HUES64 (cell line): Measurements from ENCODE around the gene IFFO2.

ENCODE experiments used
- H3K27ac ChIP-seq: 2 replicates; pipeline ENCODE4 v1.7.0; 2013; ENCODE audit warnings: low read depth, low read length, inconsistent platforms
- H3K27me3 ChIP-seq: 2 replicates; pipeline ENCODE4 v1.6.1; 2013; ENCODE audit warnings: mild to moderate bottlenecking, low read length; ENCODE audit not compliant: insufficient read depth
- H3K36me3 ChIP-seq: 2 replicates; pipeline ENCODE4 v1.6.1; 2013; ENCODE audit warnings: mild to moderate bottlenecking, low read length; ENCODE audit not compliant: insufficient read depth
- H3K4me1 ChIP-seq: 2 replicates; pipeline ENCODE4 v1.6.1; 2013; ENCODE audit warnings: mild to moderate bottlenecking, low read length, moderate library complexity; ENCODE audit not compliant: insufficient read depth
- H3K4me3 ChIP-seq: 2 replicates; pipeline ENCODE4 v1.5.1; 2013; ENCODE audit warnings: mild to moderate bottlenecking, low read length, moderate library complexity
- H3K9ac ChIP-seq: 2 replicates; pipeline ENCODE4 v1.6.1; 2013; ENCODE audit warnings: mild to moderate bottlenecking, low read depth, low read length
- H3K9me3 ChIP-seq: 2 replicates; pipeline ENCODE4 v1.6.1; 2013; ENCODE audit warnings: low read depth, low read length; ENCODE audit not compliant: insufficient read depth
- WGBS: fragments of 150-250, 120-280 bp; methylation state at CpG from one replicate; pipeline ENCODE4 v1.1.7; 2013; ENCODE audit warnings: missing lambda C conversion rate; 5-methylcytosine and 5-hydroxymethylcytosine counted together

The IFFO2 gene

DNA sequence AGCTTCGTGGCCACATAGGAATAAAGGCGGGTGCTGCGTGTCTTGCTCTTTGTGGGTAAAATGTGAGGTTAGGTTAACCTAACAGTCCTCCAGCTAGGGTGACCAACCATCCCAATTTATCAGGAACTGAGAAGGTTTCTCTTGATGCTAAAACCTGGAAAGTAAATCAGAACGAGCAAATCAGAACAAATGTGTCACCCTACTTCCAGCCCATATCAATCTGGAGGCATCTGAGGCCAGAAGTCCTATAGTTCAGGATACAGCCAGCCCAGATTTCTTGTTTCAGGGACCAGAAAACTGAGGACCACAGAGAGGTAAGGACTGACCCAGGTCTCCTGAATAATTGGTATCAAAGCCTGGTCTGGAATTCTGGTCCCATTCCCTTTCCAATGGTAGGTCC lies 3.1 kb upstream of the IFFO2 start:
- no peak overlapping the region for H3K9ac ChIP-seq
- H3K27ac ChIP-seq, result no peak overlapping the region
- WGBS, result 90% methylated on average over 4 of the region's 4 CpGs
- H3K27me3 ChIP-seq, result peaks cover 31% of the 10 kb centered on the region
- H3K36me3 ChIP-seq, result no peaks in the 10 kb centered on the region
- no peaks in the 10 kb centered on the region for H3K9me3 ChIP-seq
- H3K4me3 ChIP-seq, result no peak overlapping the region
- peaks cover 7% of the 10 kb centered on the region for H3K4me1 ChIP-seq

DNA sequence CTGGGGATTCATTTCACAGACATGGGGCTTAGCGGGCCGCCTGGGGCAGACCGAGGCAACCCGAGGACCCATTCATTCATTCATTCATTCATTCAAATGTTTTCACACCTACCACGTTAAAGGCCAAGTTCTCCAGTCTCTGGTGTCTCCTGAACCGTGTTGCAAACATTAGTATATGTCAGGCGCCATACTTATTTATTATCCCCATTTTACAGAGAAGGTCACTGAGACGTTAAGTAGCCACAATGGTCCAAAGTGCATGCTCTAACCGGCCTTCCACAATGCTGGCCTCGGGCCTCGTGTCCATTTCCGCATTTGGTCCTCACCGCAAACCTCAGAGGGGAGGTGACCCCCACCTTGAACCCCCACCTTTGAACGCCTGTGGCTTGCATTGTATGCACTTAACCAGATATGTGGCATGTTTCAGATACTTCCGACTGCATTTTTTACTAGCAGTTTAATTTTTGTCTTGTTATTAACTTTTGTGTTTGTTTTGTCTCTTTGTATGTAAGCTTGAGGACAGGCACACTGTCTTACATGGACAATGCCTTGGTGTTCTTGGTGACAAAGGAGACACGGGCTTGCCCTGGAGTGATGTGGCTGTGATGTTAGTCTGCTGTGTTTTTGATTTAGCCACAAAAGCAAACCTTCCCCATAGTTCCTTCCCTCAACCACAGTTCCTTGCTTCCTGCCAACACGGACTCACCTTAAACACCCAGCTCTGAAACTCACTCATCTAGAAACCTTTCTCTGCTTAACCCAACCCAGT lies 1.2 kb upstream of the IFFO2 start:
- WGBS, result 70% methylated on average over 17 of the region's 17 CpGs
- Histone ChIP-seq H3K4me3 (peak overlapping the region; percentile 67), H3K27ac (no peak overlapping the region), H3K36me3 (no peaks in the 10 kb centered on the region), H3K9ac (no peak overlapping the region), H3K9me3 (no peaks in the 10 kb centered on the region), H3K4me1 (peaks cover 7% of the 10 kb centered on the region), H3K27me3 (peaks cover 38% of the 10 kb centered on the region)

DNA sequence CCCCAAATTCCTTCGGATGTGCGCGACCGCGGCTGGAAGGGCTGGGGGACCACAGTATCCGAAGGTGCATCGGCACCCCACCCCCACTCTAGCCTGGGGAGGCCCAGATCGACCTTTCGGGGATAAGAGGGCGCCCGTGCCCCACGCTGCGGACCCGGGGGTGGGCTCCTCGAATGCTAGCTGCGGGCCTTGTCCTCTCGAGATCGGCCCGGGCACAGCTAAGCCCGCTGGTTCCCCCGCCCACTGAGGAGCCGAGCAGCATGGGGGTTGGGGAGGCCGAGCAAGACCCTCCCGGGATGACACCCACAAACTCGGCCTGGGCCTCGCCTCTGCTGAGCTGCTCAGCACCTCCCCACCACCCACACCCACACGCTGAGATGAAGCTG lies 653 bp upstream of the IFFO2 start:
- Histone ChIP-seq H3K36me3 (no peaks in the 10 kb centered on the region), H3K4me3 (peak overlapping the region; percentile 67), H3K9me3 (no peaks in the 10 kb centered on the region), H3K27me3 (peaks cover 38% of the 10 kb centered on the region), H3K4me1 (peaks cover 7% of the 10 kb centered on the region), H3K27ac (0 out of 2 replicates have a peak overlapping the region, but pooled peaks have one; percentile 16), H3K9ac (peak overlapping the region; percentile 64)
- 2% methylated on average over 27 of the region's 27 CpGs for WGBS

DNA sequence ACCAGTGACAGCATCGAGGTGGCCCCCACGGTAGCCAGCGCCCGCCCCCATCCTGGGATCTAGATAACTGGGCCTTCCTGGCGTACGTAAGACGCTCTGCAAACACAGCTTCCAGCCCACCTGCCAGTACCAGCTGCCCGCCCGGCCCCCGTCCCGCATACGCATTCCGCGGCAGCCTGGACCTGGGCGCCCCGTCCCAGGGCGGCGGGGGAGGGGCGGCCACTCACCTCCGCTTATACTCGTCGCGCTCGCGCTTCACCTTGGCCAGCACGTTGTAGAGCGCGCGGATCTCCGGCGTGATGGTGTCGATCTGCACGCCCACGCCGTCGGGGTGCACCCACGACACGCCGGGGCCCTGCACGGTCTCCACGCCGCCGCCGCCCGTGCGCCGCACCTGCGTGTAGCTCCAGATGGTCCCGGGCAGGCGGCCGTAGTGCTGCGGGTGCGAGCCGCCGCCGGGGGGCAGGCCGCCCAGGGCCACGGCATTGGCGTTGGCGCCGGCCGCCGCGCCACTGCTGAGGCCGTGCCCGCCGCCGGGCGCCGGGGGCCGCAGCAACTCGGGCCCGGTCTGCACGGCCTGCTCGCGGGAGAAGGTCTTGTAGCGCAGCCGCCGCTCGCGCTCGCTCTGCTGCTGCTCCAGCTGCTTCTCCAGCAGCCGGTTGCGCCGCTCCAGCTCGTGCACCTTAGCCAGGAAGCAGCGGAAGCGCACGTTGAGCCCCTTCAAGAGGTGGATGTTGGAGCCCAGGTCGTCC lies 859 bp downstream of the IFFO2 start:
- no peak overlapping the region for H3K27ac ChIP-seq
- WGBS, result 1% methylated on average over 90 of the region's 90 CpGs

DNA sequence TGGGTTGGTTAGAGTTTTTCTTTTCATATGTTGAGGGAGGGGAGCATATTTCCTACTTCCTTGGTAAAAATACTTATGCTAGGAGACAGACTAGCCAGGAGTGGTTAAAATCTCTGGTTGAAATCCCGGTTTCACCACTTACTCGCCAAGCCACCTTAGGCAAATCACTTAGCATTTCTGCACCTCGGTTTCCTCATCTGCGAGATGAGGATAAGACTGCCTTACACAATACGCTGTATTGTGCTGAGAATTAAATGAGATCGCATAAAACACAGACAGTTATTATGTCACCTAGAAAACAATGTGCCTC lies 1.4 kb downstream of the IFFO2 start:
- peak overlapping the region; percentile 69 for H3K4me3 ChIP-seq
- no peaks in the 10 kb centered on the region for H3K9me3 ChIP-seq
- WGBS, result 45% methylated on average over 6 of the region's 6 CpGs
- H3K36me3 ChIP-seq, result no peaks in the 10 kb centered on the region
- peaks cover 38% of the 10 kb centered on the region for H3K27me3 ChIP-seq
- no peak overlapping the region for H3K27ac ChIP-seq
- peaks cover 15% of the 10 kb centered on the region for H3K4me1 ChIP-seq
- peak overlapping the region; percentile 54; the same call in 1 of the 2 replicates for H3K9ac ChIP-seq

More for the DNA sequence above, 859 bp downstream of the IFFO2 start:
- Histone ChIP-seq H3K4me3 (peak overlapping the region; percentile 69), H3K27me3 (peaks cover 38% of the 10 kb centered on the region), H3K36me3 (no peaks in the 10 kb centered on the region), H3K4me1 (peaks cover 9% of the 10 kb centered on the region), H3K9ac (peak overlapping the region; percentile 54), H3K9me3 (no peaks in the 10 kb centered on the region)

DNA sequence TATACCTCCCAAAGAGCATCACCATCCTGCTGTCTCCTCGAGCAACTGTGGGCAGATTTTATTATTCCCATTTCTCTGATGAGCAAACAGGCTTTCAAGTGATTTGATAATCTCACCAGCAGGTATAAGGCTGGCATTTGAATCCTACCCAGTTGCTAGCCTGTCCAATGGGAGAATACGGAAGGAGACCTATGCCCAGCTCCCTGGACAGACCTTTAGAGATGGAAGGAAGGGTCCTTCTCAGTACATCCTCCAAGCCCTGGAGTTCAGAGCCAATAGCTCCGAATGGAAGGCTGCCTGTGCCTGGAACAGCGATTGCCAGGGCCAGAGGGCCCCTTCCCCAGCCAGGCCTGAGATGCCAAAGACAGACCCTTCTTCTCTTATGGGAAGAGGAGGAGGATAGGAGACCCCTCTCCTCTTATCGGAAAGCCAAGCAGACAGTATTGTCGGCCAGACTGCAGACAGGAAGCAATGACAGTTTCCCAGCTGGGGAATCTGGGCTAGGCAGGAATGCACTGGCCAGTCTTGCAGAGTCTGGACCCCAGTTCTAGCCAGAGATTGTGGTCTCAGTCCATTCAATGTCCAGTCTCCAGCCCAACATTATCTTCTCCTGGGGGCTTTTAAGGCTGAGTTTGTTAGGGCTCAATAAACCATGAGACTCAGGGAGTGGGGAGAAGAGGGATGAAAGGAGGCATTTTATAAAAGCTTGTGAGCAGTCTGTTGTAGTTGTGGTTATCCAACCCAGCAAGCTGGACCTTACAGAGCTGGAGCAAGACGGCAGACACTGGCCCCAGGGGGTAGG lies 2.0 kb downstream of the IFFO2 start:
- Histone ChIP-seq H3K4me1 (peaks cover 21% of the 10 kb centered on the region), H3K4me3 (peak overlapping the region; percentile 69), H3K27ac (no peak overlapping the region), H3K9me3 (no peaks in the 10 kb centered on the region), H3K27me3 (peaks cover 38% of the 10 kb centered on the region), H3K36me3 (no peaks in the 10 kb centered on the region), H3K9ac (no peak overlapping the region)
- WGBS, result 62% methylated on average over 7 of the region's 7 CpGs

DNA sequence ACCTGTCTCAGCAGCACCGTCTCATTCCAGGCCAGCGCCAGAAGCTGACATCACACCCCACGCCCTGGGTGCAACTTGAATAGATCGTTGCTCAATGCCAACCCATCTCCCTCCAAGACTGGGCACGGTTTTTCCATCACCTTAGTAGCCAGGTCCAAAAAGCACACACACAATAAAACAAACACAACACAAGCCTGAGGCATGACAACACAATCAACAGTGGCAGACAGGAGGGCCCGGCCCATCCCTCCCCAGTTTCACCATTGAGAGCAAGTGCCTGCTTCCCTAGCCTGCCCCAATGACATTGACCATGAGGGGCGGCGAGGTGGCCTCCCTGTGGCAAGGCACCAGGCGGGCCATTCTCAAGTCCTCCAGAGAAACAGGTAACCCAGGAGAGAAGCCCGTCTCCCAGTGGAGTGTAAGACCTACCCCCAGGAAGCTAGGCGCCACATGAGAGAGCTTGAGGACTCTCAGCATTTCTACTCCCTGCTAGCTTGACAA lies 2.7 kb downstream of the IFFO2 start:
- Histone ChIP-seq H3K27ac (no peak overlapping the region), H3K9ac (no peak overlapping the region), H3K4me3 (no peak overlapping the region), H3K27me3 (peaks cover 38% of the 10 kb centered on the region), H3K4me1 (peaks cover 28% of the 10 kb centered on the region), H3K9me3 (no peaks in the 10 kb centered on the region), H3K36me3 (no peaks in the 10 kb centered on the region)
- 88% methylated on average over 11 of the region's 11 CpGs for WGBS

DNA sequence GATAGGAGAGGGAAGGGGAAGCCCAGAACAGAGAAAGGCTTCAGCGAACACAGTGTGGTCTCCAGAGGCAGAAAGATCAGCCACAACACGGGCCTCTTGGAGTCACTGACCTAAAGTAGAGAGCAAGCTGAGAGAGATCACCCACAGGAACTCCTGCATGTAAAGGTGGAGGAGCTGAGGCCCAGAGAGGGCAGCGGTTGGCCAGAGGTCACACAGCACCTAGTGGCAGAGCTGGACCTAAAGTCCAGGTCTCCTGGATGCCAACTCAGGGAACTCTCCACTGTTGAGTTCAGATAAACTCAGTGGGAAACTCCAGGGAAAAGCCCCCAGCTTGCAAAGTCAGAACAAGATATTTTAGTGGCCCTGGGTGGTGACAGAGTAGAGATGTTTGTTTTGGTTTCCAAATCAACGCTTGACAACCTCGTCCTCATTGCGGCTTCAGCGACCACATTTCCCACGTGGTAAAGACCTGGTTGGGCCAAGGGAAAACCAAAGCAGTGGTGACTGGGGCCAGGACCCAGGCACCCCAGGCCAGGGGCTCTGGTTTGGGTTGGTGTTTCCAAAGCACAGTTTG lies 4.6 kb downstream of the IFFO2 start:
- Histone ChIP-seq H3K27ac (no peak overlapping the region), H3K27me3 (peaks cover 20% of the 10 kb centered on the region), H3K4me1 (peaks cover 31% of the 10 kb centered on the region), H3K36me3 (no peaks in the 10 kb centered on the region), H3K9me3 (no peaks in the 10 kb centered on the region), H3K4me3 (no peak overlapping the region), H3K9ac (no peak overlapping the region)
- 88% methylated on average over 8 of the region's 8 CpGs for WGBS

DNA sequence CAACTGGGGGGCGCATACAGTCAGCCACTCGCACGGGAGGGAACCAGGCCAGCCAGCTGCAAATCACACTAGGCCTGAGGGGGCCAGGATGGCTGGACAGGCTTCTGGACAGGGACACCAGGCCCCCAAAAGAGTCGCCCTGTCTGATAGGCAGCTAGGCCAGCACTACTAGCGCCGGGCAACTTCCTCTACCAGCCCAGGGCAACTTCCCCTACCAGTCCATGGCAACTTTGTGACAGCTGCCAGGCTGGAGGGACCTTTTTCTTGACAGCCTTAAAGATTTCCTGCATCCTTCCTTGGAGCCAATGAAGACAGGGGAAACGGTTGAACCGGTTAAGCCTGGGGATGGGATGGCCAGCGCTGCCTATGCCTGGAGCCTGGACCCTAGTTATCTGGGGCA lies 5.1 kb downstream of the IFFO2 start:
- peaks cover 20% of the 10 kb centered on the region for H3K27me3 ChIP-seq
- H3K4me1 ChIP-seq, result peaks cover 31% of the 10 kb centered on the region
- H3K9me3 ChIP-seq, result no peaks in the 10 kb centered on the region
- no peaks in the 10 kb centered on the region for H3K36me3 ChIP-seq
- H3K4me3 ChIP-seq, result no peak overlapping the region
- 0 out of 2 replicates have a peak overlapping the region, but pooled peaks have one; percentile 22 for H3K27ac ChIP-seq
- 82% methylated on average over 9 of the region's 9 CpGs for WGBS
- no peak overlapping the region for H3K9ac ChIP-seq

DNA sequence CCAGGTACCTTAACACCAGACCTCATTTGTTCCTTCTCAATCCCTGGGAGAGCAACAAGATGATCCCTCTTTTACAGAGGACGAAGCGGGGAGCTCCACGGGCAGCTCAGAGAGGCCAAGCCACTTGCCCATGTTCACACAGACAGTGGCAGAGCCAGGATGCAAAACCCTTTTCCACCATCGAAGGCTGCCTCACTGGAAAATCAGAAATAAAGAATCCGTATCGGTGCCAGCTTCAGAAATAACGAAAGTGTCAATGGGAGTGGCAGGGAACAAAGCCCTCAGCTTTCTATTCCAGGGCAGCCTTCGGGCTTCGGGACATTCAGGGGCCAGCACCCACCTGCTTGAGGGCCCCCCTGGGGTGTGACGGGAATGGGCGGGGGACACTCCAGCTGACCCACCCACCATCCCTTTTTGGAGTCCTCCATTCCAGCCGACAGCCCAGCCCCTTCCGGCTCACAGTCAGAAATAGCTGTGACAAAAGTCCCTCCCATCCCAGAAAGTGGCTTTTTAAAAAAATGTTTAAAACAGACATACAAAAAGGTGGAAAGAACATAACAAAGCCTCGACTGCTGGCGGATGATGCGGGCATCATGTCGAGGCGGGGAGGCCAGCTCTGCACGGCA lies 6.0 kb downstream of the IFFO2 start:
- WGBS, result 70% methylated on average over 19 of the region's 19 CpGs
- Histone ChIP-seq H3K27ac (peak overlapping the region; percentile 77), H3K9me3 (no peaks in the 10 kb centered on the region), H3K36me3 (no peaks in the 10 kb centered on the region), H3K27me3 (peaks cover 16% of the 10 kb centered on the region), H3K4me1 (peaks cover 36% of the 10 kb centered on the region), H3K4me3 (peak overlapping the region; percentile 9), H3K9ac (peak overlapping the region; percentile 41; the same call in 1 of the 2 replicates)
